ENCODE measurements around the gene NCAPD3.

NCAPD3 gene

DNA sequence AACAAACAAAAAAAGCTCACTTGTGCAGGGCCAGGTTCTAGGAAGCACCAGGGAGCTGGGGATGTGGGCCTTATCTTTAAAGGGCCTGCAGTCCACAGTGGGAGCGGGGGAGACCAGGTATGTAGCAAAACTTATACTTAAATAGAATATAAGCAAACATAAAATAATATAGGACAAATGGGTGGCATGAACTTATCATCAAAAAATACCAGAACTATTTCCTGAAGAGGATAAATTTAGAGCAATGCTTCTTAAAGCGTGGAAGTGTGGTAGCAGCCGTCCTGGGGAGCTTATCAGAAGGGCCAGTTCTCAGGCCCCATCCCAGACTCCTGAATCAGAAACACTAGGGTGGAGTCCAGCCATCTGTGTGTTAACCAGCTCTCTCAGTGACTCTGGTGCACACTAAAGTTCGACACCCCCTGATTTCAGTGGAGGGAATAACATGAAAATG, 10.0 kb upstream of the NCAPD3 start:
- Histone ChIP-seq H3K9me3 (ENCODE audit: control insufficient read depth, insufficient read depth, low read length) (no peaks in the 10 kb centered on the region), H3K27me3 (ENCODE audit: control insufficient read depth, insufficient read depth, low read length) (no peaks in the 10 kb centered on the region), H3K36me3 (ENCODE audit: control insufficient read depth, insufficient read depth, low read length) (no peaks in the 10 kb centered on the region), H3K4me3 (ENCODE audit: low read depth, low read length) (no peak overlapping the region), H3K4me1 (ENCODE audit: control insufficient read depth, insufficient read depth, low read length) (no peaks in the 10 kb centered on the region), H3K9ac (ENCODE audit: low read depth, low read length) (no peak overlapping the region)

DNA sequence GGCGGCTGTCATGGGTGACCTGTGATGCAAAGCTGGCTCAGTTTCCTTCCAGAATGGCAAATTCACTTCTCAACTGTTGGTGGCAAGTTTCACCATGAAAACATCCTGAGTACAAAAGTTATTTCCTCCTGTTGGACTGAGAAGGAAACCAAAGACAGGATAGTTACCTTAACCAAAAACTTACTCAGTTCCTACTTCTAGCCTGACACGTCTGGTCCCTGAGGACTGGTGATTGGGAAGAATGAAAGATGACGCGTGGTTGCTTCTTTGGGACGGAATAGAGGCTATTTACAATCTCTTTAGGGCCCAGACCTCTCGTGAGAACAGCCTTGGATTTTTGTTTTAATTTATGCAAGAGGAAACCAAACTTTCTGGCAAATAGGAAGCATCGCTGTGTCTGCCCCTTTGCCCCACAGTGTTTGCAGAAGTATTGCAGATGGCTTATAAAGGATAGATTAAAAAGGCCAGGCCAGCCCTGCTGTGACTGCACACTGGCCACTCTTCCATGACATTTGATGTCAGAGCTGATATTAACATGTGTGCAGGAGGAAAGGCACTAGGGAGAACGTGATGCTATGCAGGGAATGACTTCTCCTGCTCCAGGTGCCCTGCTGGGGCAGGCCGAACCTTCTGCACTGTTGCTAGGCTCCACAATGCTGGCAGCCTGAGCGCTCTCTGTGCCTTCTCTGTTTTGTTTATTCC, 8.3 kb upstream of the NCAPD3 start:
- Histone ChIP-seq H3K9me3 (ENCODE audit: control insufficient read depth, insufficient read depth, low read length) (no peaks in the 10 kb centered on the region), H3K27me3 (ENCODE audit: control insufficient read depth, insufficient read depth, low read length) (no peaks in the 10 kb centered on the region), H3K4me3 (ENCODE audit: low read depth, low read length) (no peak overlapping the region), H3K36me3 (ENCODE audit: control insufficient read depth, insufficient read depth, low read length) (no peaks in the 10 kb centered on the region), H3K9ac (ENCODE audit: low read depth, low read length) (no peak overlapping the region), H3K4me1 (ENCODE audit: control insufficient read depth, insufficient read depth, low read length) (no peaks in the 10 kb centered on the region)

DNA sequence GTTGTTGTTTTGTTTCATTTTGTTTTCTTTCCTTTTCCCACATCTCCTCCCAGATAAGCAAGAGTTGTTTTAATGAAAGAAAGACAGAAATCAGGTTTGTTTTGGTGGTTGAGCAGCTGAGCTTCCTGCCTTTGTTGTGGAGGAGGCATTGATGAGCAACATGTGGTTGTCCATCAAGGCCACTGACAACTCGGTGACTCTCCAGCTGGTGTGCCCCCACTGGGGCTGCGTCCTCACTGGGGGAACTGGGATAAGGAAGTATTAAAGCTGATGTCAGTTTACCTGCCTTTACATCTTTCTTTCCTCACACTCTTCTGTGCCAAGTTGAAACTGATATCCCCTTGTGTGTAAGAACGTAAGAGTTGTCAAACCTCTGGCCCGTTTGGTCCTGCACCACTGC, 6.6 kb upstream of the NCAPD3 start:
- H3K36me3 ChIP-seq (ENCODE audit: control insufficient read depth, insufficient read depth, low read length) = no peaks in the 10 kb centered on the region
- peaks cover 5% of the 10 kb centered on the region for H3K27me3 ChIP-seq (ENCODE audit: control insufficient read depth, insufficient read depth, low read length)
- no peak overlapping the region for H3K9ac ChIP-seq (ENCODE audit: low read depth, low read length)
- H3K4me1 ChIP-seq (ENCODE audit: control insufficient read depth, insufficient read depth, low read length) = peaks cover 7% of the 10 kb centered on the region
- no peaks in the 10 kb centered on the region for H3K9me3 ChIP-seq (ENCODE audit: control insufficient read depth, insufficient read depth, low read length)
- H3K4me3 ChIP-seq (ENCODE audit: low read depth, low read length) = no peak overlapping the region

DNA sequence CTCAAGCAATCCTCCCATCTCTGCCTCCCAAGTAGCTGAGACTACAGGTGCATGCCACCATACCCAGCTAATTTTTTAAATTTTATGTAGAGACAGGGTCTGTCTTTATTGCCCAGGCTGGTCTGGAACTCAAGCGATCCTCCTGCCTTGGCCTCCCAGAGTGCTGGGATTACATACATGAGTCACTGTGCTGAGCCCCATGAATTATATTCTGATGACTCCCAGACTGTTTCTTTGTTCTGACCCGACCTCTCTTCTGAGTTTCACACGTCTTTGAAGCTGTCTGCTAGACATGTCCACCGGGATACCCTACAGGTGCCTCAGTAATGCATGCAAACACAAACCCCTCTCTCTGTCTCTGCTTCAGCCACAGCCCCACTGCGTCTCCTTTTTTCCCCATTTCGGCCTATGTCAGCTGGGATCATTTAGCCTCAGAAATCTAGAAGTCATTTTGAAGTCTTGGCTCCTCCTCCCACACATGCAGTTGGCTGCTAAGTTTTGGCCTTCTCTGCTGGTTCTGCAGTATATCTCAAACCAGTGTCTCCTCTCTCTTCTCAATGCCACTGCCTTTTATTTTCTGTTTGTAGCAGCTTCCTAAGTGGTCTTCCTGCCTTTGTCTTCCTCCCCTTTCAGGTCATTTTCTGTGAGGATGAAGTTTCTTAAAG, 5.5 kb upstream of the NCAPD3 start:
- Histone ChIP-seq H3K36me3 (ENCODE audit: control insufficient read depth, insufficient read depth, low read length) (no peaks in the 10 kb centered on the region), H3K9ac (ENCODE audit: low read depth, low read length) (no peak overlapping the region), H3K9me3 (ENCODE audit: control insufficient read depth, insufficient read depth, low read length) (no peaks in the 10 kb centered on the region), H3K4me1 (ENCODE audit: control insufficient read depth, insufficient read depth, low read length) (peaks cover 7% of the 10 kb centered on the region), H3K4me3 (ENCODE audit: low read depth, low read length) (no peak overlapping the region), H3K27me3 (ENCODE audit: control insufficient read depth, insufficient read depth, low read length) (peaks cover 5% of the 10 kb centered on the region)

DNA sequence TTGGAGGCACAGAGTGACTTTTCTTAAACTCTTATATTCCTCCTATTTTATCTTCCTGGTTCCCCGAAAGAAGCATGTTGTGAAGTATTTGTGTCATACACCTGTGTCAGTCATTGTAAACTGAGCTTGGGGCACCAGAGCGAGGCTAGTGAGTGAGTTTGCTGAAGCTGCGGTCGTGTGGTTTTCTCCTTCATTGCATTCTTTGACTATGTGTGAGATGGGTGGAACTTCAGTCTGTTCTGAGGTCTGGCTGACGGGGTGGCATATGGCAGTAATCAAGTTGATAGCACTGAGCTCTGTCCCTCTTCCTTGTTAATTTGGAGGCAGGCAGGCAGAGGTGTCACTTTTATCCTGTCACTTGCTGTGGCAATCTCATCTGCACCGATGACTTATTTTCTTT, 4.9 kb upstream of the NCAPD3 start:
- H3K36me3 ChIP-seq (ENCODE audit: control insufficient read depth, insufficient read depth, low read length) = no peaks in the 10 kb centered on the region
- no peaks in the 10 kb centered on the region for H3K9me3 ChIP-seq (ENCODE audit: control insufficient read depth, insufficient read depth, low read length)
- no peak overlapping the region for H3K9ac ChIP-seq (ENCODE audit: low read depth, low read length)
- H3K27me3 ChIP-seq (ENCODE audit: control insufficient read depth, insufficient read depth, low read length) = peaks cover 5% of the 10 kb centered on the region
- peaks cover 7% of the 10 kb centered on the region for H3K4me1 ChIP-seq (ENCODE audit: control insufficient read depth, insufficient read depth, low read length)
- no peak overlapping the region for H3K4me3 ChIP-seq (ENCODE audit: low read depth, low read length)

DNA sequence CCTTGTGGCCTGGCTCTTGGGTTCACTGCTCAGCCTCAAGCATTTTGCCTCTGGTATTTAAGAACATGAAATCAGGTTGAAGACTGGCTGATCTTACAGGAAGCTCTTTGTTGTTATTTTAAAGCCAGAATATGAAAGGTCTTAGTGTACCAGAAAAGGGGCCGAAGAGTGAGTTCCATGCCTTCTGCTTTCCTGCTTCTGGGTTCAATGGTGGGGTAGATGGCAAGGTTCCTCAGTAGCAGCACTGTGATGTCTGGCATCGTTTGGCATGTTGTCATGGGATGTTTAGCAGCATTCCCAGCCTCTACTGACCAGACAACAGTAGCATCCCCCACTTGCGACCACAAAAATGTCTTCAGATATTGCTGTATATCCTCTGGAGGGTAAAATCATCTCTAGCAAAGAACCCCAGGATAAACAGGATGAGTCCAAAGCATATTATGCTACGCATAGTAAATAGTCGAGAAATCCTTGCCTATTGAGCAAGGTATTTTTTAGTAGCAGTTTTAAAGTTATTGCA, 3.1 kb upstream of the NCAPD3 start:
- H3K4me1 ChIP-seq (ENCODE audit: control insufficient read depth, insufficient read depth, low read length) = peaks cover 15% of the 10 kb centered on the region
- no peak overlapping the region for H3K4me3 ChIP-seq (ENCODE audit: low read depth, low read length)
- H3K36me3 ChIP-seq (ENCODE audit: control insufficient read depth, insufficient read depth, low read length) = no peaks in the 10 kb centered on the region
- H3K27me3 ChIP-seq (ENCODE audit: control insufficient read depth, insufficient read depth, low read length) = peaks cover 5% of the 10 kb centered on the region
- H3K9me3 ChIP-seq (ENCODE audit: control insufficient read depth, insufficient read depth, low read length) = no peaks in the 10 kb centered on the region
- H3K9ac ChIP-seq (ENCODE audit: low read depth, low read length) = no peak overlapping the region

DNA sequence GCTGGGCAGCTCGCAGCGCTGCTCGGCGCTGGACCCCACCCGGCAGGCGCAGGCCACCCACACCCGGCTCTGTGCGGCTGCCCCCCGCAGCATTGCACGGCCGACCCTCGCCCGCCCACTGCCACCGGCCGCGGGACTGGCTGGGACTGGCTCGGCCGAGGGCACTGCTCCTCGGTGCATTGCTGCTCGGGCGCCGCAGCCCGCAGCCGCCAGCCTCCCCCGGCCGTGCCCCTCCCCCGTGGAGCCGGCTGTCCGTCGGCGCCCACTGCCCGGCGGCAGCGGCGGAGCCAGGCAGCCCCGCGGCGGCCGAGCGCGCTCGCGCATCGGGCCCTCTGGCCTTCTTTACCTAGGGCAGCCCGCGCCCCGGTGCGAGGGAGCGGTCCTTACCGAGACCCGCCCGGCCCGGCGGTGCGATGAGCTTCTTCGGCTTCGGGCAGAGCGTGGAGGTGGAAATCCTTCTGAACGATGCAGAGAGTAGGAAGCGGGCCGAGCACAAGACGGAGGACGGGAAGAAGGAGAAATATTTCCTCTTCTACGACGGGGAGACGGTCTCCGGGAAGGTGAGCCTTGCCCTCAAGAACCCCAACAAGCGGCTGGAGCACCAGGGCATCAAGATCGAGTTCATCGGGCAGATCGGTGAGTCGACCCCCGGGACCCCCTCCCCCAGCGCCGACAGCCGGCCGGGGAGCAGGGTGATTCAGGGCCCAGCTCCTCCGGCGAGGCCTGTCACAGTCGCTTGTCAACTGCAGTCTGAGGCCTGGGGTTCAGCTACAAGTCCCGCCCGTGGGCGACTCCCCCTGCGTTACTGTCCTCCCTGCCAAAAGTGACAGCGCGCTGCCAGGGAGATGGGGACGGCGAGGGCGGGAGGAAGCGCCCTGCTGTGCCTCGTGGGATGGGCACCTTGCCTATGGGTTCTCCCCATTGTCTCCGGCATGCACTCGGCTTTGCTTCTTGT, 1.2 kb upstream of the NCAPD3 start:
- peaks cover 15% of the 10 kb centered on the region for H3K4me1 ChIP-seq (ENCODE audit: control insufficient read depth, insufficient read depth, low read length)
- H3K36me3 ChIP-seq (ENCODE audit: control insufficient read depth, insufficient read depth, low read length) = no peaks in the 10 kb centered on the region
- H3K4me3 ChIP-seq (ENCODE audit: low read depth, low read length) = peak overlapping the region; percentile 98
- peak overlapping the region; percentile 60 for H3K9ac ChIP-seq (ENCODE audit: low read depth, low read length)
- peaks cover 5% of the 10 kb centered on the region for H3K27me3 ChIP-seq (ENCODE audit: control insufficient read depth, insufficient read depth, low read length)
- no peaks in the 10 kb centered on the region for H3K9me3 ChIP-seq (ENCODE audit: control insufficient read depth, insufficient read depth, low read length)

DNA sequence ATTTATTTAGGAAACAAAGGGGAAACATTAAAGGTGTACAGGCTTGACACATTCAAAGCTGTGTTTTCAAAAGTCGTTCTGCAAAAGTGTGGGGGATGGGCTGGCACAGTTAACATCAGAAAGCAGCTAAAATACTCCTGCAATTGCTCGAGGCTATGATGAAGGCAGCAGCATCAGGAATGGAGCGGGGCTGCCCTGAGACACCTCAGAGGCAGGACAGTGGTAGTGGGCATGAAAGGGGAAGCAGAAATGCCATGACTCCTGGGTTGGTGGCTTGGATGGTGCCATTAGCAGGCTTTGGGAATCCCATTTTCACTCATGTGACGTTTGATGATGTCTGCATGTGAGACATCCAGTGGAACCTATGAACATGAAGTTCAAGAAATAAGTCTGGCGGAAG, 646 bp downstream of the NCAPD3 start:
- peak overlapping the region; percentile 54 for H3K9ac ChIP-seq (ENCODE audit: low read depth, low read length)
- peaks cover 15% of the 10 kb centered on the region for H3K4me1 ChIP-seq (ENCODE audit: control insufficient read depth, insufficient read depth, low read length)
- peaks cover 5% of the 10 kb centered on the region for H3K27me3 ChIP-seq (ENCODE audit: control insufficient read depth, insufficient read depth, low read length)
- no peaks in the 10 kb centered on the region for H3K9me3 ChIP-seq (ENCODE audit: control insufficient read depth, insufficient read depth, low read length)
- H3K36me3 ChIP-seq (ENCODE audit: control insufficient read depth, insufficient read depth, low read length) = peaks cover 6% of the 10 kb centered on the region
- H3K4me3 ChIP-seq (ENCODE audit: low read depth, low read length) = peak overlapping the region; percentile 98

DNA sequence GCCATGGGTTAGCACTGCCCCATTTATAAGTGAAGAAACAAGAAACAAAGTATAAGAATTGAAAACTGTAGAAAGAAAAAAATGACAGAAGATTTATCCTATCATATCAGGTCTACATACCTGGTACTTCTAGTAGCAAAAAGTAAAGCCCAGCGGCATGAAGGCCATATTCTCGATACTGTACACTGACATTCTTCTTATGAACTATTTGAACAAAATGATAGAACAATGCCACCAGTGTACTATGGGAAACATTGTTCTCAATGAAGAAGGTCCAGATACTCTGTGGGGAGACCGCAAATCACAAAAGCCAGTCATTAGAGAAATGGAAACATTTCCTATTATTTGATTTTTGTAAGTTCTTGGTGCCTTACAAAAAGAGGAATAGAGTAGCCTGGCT, 7.0 kb downstream of the NCAPD3 start:
- Histone ChIP-seq H3K4me1 (ENCODE audit: control insufficient read depth, insufficient read depth, low read length) (no peaks in the 10 kb centered on the region), H3K9me3 (ENCODE audit: control insufficient read depth, insufficient read depth, low read length) (no peaks in the 10 kb centered on the region), H3K9ac (ENCODE audit: low read depth, low read length) (no peak overlapping the region), H3K27me3 (ENCODE audit: control insufficient read depth, insufficient read depth, low read length) (no peaks in the 10 kb centered on the region), H3K4me3 (ENCODE audit: low read depth, low read length) (no peak overlapping the region), H3K36me3 (ENCODE audit: control insufficient read depth, insufficient read depth, low read length) (peaks cover 8% of the 10 kb centered on the region)

DNA sequence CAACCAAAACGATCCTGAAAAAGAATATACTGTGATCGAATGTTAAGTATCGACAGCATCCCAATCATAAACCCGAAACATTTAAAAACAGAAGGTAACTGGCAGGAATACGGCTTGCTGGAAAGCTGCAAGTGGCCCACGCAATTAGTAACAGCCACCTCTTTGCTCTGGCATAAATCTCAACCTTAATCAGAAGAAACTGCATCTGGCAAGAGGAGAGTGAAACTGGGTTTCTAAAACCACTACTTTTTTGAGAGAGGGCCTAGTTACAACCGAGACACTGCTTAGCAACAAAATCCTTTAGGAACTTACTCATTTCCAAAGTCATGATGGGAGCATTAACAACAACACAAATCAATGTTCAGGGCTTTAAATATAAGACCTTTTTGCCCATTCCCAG, 7.9 kb downstream of the NCAPD3 start:
- no peak overlapping the region for H3K9ac ChIP-seq (ENCODE audit: low read depth, low read length)
- H3K4me3 ChIP-seq (ENCODE audit: low read depth, low read length) = no peak overlapping the region
- H3K27me3 ChIP-seq (ENCODE audit: control insufficient read depth, insufficient read depth, low read length) = no peaks in the 10 kb centered on the region
- peaks cover 8% of the 10 kb centered on the region for H3K36me3 ChIP-seq (ENCODE audit: control insufficient read depth, insufficient read depth, low read length)
- H3K9me3 ChIP-seq (ENCODE audit: control insufficient read depth, insufficient read depth, low read length) = no peaks in the 10 kb centered on the region
- no peaks in the 10 kb centered on the region for H3K4me1 ChIP-seq (ENCODE audit: control insufficient read depth, insufficient read depth, low read length)

DNA sequence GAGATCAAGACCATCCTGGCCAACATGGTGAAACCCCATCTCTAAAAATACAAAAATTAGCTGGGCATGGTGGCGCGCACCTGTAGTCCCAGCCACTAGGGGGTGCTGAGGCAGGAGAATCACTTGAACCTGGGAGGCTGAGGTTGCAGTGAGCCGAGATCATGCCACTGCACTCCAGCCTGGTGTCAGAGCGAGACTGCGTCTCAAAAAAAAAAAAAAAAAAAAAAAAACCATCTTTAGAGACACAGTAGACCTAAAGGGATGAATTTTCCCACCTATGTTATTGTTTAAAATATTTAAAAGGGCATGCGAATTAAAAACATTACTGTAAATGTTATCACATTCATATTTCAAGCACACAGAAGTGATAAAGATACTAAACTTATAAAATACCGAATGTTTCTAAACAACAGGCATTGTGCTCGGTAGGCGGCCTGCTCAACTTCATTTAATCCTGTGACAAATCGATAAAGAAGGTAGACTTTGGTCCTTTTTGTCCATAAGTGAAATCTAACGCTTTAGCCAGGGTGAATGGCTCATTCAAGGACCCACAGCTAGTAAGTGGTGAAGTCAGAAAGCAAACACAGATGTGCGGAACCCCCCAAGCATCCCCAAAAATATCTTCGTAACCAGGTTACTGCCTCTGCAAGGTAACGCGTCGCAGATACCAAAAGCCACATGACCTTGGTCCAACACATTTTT, 16.1 kb downstream of the NCAPD3 start:
- Histone ChIP-seq H3K4me1 (ENCODE audit: control insufficient read depth, insufficient read depth, low read length) (no peaks in the 10 kb centered on the region), H3K9ac (ENCODE audit: low read depth, low read length) (no peak overlapping the region), H3K27me3 (ENCODE audit: control insufficient read depth, insufficient read depth, low read length) (no peaks in the 10 kb centered on the region), H3K4me3 (ENCODE audit: low read depth, low read length) (no peak overlapping the region), H3K9me3 (ENCODE audit: control insufficient read depth, insufficient read depth, low read length) (no peaks in the 10 kb centered on the region), H3K36me3 (ENCODE audit: control insufficient read depth, insufficient read depth, low read length) (peaks cover 25% of the 10 kb centered on the region)
